GM18873 (cell line): ENCODE data around the gene SFTPD.
"Not testable (repeated sequence)": the region's sequence is repeated elsewhere in the genome, so short reads cannot be mapped to it uniquely, and the experiment has no call there.

Source experiments
- ATAC-seq: cut with Tn5 transposase; IDR thresholded peaks from one replicate; pipeline ENCODE4 v1.9.1; 2021; ENCODE audit warnings: mild to moderate bottlenecking, moderate library complexity, moderate number of reproducible peaks; ENCODE audit not compliant: unreplicated experiment, low FRiP score

Gene SFTPD

DNA sequence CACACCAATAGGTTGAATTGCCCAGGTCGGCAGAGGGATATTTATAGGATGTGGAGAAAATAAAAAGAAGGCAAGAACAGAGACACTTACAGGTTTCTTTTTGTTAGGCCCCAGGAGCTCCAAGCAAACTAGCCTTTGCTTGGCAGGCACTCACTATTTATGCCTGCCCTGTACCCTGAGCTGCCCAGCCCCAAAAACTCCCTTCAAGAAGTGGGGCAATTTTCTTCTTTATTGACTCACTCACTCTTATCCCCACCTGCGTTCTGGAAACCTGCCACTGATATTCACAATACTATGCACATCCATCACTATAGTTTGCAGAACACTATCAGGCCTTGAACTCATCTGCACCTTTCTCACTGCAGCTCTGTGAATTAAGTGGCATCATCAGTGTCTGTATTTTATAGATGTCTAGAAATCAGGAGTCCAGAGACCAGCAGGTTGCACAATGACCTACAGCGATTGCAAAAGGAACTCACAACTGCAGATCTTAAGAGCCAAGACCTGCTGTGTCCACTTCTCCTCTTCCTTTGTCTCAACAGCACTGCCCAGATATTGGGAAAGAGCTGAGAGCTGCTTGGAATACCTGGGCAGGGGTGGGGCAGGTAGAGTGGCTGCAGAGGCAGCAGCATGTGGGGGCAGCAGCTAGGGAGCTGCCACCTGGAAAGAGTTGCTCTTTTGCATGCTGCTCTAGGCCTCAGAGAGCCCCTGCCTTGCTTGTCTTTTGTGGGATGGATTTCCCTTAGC, at the start of gene SFTPD:
SFTPD (minus strand) TSS at position 130 of the 747 bp plus-strand sequence. CDS start 2,446 bp downstream, outside the sequence.
- ATAC-seq, result no peak

GRCh38 chr10:79995979-79996634, 47.2 kb upstream of the SFTPD start:
- ATAC-seq, result no peak

DNA sequence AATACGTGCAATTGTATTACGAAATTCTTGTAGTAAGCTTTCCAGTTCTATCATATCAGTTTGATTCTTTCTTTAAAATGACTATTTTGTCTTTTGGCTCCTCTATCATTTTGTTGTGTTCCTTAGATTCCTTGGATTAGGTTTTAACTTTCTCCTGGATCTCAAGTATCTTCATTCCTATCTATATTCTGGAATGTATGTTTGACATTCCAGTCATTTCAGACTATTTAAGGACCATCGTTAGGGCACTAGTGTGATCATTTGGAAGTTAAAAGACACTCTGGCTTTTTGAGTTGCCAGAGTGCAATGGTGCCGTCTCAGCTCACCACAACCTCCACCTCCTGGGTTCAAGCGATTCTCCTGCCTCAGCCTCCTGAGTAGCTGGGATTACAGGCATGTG, 45.7 kb upstream of the SFTPD start:
- no peak for ATAC-seq

DNA sequence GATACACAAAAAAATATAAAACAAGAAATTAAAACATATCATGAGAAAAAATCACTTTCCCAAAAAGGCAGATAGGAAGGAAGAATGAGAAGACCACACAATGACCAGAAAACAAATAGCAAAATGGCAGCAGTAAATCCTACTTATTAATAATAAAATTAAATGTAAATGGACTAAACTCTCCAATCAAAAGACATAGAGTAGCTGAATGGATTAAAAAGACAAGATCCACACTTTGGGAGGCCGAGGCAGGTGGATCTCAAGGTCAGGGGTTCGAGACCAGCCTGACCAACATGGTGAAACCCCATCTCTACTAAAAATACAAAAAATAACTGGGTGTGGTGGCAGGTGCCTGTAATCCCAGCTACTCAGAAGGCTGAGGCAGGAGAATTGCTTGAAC, 39.3 kb upstream of the SFTPD start:
- not testable (repeated sequence) for ATAC-seq

- not testable (repeated sequence) for ATAC-seq
Observed at GRCh38 chr10:79986661-79987060, 37.8 kb upstream of the SFTPD start.

GRCh38 chr10:79985481-79986072, 36.7 kb upstream of the SFTPD start:
- no peak for ATAC-seq

- peak; percentile 82 for ATAC-seq
Observed at GRCh38 chr10:79984851-79985250, 35.9 kb upstream of the SFTPD start.

DNA sequence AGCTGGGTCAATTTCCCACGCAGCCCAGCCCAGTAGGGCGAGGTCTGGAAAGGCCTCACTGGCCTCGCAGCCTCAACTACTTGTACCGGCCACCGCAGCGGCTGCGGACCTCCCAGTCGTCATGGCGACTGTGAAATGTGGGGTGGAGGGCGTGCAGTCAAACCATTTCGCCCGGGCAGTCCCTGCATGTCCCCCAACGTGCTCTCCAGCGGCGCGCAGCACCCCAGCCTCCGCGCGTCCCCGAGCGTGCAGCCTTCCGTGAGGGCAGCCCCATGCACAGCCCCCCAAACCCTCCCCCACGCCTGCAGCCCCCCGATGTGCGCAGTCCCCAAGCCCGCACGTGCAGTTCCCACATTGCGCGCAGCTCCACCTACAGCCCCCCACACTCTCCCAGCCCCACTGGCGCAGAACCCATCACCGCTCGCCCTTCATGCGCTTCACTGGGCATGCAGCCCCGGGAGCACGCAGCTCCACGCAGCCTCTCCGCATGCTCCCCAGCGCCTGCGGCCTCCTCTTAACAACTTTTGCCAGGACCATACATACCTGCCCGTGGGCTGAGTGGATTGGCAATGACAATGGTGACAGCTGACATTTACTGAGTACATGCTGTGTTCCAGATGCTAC, 34.5 kb upstream of the SFTPD start:
- ATAC-seq, result no peak

- no peak for ATAC-seq
Observed at GRCh38 chr10:79982861-79983260, 34.0 kb upstream of the SFTPD start.

GRCh38 chr10:79982362-79982800, 33.5 kb upstream of the SFTPD start:
- ATAC-seq, result no peak

DNA sequence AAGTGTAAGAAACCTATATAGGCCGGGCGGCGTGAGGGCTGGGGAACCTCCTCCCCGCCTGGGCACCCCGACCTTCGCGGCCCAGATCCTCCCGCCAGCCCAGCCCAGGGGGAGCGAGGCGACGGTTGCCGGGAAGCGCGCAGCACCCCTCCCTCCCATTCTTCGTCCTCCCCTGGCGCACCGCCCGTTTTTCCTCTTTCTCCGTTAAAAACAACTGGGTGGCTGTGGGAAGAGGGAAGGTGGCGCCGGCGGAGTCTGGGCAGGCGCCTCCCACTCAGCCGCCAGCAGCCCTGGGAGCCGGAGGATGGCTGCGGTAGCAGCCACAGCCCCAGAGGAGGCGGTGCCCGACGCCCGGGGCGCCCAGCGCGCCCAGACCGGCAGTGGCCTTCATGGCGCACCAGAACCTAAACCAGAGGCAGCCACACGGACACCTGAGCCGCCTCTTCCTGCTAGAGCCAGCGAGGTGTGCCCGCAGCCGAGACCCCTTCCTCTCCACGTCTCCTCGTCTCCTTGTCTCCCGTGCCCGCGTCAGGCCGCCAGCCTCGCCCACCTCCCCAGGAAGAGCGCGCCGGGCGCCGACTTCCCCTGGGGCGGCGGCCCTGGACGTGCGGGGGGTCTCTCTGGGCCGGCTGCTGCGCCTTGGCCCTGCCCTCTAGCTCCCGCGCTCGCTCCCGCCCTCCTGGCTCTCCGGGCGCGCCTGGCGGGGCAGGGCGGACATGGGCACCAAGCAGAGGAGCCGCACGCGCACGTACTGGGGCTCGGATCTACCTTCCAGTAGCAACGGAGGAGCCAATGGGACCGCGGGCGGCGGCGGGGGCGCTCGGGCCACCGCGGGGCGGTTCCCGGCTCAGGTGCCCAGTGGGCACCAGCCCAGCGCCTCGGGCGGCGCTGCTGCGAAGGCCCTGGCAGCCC, 32.8 kb upstream of the SFTPD start:
- no peak for ATAC-seq

DNA sequence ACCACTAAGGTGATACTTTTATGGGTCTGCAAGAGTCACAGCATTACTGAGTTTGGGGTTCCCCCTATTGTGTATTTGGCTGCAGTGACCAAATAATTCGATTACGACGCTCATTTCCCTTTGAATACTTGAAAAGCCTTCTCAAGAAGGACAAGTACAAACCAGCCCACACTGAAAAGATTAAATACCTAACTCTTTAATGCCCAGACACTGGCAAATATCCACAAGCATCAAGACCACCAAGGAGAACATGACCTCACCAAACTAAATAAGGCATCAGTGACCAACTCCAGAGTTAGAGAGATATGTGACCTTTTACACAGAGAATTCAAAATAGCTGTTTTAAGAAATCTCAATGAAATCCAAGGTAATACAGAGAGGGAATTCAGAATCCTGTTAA, 31.8 kb upstream of the SFTPD start:
- ATAC-seq, result no peak

DNA sequence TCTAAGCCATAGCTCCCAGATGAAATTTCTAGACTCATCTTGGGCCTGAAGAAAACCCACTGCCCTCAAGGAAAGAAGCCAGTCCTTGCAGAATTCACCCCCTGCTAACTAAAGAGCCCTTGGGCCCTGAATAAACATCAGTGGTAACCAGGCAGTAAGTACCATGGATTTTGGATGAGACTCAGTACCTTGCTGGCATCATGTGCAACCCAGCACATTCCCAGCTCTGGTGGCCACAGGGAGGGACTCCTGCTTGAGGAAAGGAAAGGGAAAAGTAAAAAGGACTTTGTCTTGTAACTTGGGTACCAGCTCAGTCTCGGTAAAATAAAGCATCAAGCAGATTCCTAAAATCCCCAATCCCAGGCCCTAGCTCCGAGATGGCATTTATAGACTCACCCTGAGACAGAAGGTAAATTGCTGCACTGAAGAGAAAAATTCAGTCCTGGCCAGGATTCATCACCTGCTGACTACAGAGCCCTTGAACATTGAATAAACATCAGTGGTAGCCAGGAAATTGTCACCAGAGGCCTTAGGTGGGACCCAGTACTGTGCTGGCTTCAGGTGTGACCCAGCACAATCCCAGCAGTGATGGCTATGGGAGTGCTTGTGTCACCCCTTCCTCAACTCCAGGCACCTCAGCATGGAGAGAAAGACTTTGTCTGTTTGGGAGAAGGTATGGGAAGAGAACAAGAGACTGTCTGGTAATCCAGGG, 31.2 kb upstream of the SFTPD start:
- ATAC-seq, result no peak

GRCh38 chr10:79979310-79979975, 30.5 kb upstream of the SFTPD start:
- ATAC-seq, result no peak

GRCh38 chr10:79976999-79977398, 28.1 kb upstream of the SFTPD start:
- ATAC-seq, result no peak

- ATAC-seq, result no peak
Observed at GRCh38 chr10:79970062-79970461, 21.2 kb upstream of the SFTPD start.

- ATAC-seq, result no peak
Observed at GRCh38 chr10:79947787-79948424, 999 bp downstream of the SFTPD start.

DNA sequence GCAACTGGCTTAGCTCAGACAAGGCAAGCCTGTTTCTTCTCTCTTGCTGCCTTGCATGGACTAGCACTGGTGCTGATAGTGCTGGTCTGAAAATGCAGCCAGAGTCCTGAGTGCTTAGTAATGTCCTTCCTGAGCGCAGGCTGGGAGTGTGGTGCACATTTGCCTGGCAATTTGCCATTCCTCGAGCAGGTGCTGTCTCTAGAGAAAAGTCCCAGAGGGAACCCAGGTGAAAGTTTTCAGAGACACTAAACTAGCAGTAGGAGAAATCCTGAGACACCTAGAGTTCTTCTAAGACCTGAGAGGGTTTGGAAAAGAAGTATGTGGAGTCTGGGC, 1.9 kb downstream of the SFTPD start:
- no peak for ATAC-seq
